PFSK-1 (cell line): Measurements from ENCODE around the gene PADI1.

ENCODE experiments used
- FOXP2 ChIP-seq: optimal IDR thresholded peaks from 2 replicates; pipeline ENCODE3; 2011; ENCODE audit warnings: borderline replicate concordance, control low read depth, inconsistent platforms; ENCODE audit not compliant: insufficient read depth; ENCODE audit errors: extremely low read length, extremely low read depth
- POLR2AphosphoS5 ChIP-seq: IDR thresholded peaks from 2 replicates; pipeline ENCODE4 v1.6.1; 2012; ENCODE audit warnings: low read depth, mild to moderate bottlenecking, control low read depth, low read length, moderate library complexity
- REST ChIP-seq, 2 experiments: IDR thresholded peaks; 2 replicates each; pipeline versions ENCODE4 v1.6.1 to v1.8.0; 2011 to 2012; ENCODE audit warnings: low read depth in 2 of 2, low read length in 2 of 2, control low read depth in 1 of 2, inconsistent platforms in 1 of 2, mild to moderate bottlenecking in 1 of 2, moderate library complexity in 1 of 2; ENCODE audit not compliant: insufficient read depth in 1 of 2
- SIN3A ChIP-seq: IDR thresholded peaks from 2 replicates; pipeline ENCODE4 v1.6.1; 2012; ENCODE audit warnings: mild to moderate bottlenecking, low read length, moderate library complexity, borderline replicate concordance; ENCODE audit not compliant: insufficient read depth
- TAF1 ChIP-seq: IDR thresholded peaks from 2 replicates; pipeline ENCODE4 v1.6.1; 2012; ENCODE audit warnings: low read length, control low read depth, borderline replicate concordance; ENCODE audit not compliant: insufficient read depth

Gene PADI1

GRCh38 chr1:17229379-17229778, 24.5 kb downstream of the PADI1 start:
- TF ChIP-seq FOXP2: no peak
- TF ChIP-seq POLR2AphosphoS5: no peak
- no peak for TF ChIP-seq REST (IDR thresholded peaks at IDR 0.05; ENCODE audit: insufficient read depth in 1 of 2, low read depth in 2 of 2, low read length in 2 of 2)
- no peak for TF ChIP-seq SIN3A
- no peak for TF ChIP-seq TAF1

GRCh38 chr1:17230106-17230505, 25.2 kb downstream of the PADI1 start:
- no peak for TF ChIP-seq SIN3A
- TF ChIP-seq REST (IDR thresholded peaks at IDR 0.05; ENCODE audit: insufficient read depth in 1 of 2, low read depth in 2 of 2, low read length in 2 of 2): no peak
- no peak for TF ChIP-seq FOXP2

- no peak for TF ChIP-seq FOXP2
- no peak for TF ChIP-seq SIN3A
- no peak for TF ChIP-seq REST (IDR thresholded peaks at IDR 0.05; ENCODE audit: insufficient read depth in 1 of 2, low read depth in 2 of 2, low read length in 2 of 2)
- no peak for TF ChIP-seq POLR2AphosphoS5
- no peak for TF ChIP-seq TAF1
Measured at GRCh38 chr1:17230671-17231310, 25.9 kb downstream of the PADI1 start.

GRCh38 chr1:17232759-17233661, 28.1 kb downstream of the PADI1 start:
- TF ChIP-seq TAF1 (no peak), FOXP2 (no peak), REST (IDR thresholded peaks at IDR 0.05; ENCODE audit: insufficient read depth in 1 of 2, low read depth in 2 of 2, low read length in 2 of 2) (no peak), SIN3A (no peak)
